PC-9 (cell line): ENCODE data around the gene OCSTAMP. TPM values are rescaled to one million over a fixed set of nuclear protein-coding genes. Genes with fewer than 3 reads are reported as not detected.

ENCODE experiments used
- BruUV-seq: library from RNA; stranded (reverse); fragments of 400-500 nt; replicated peaks from 2 replicates; lab custom pipeline; 2021; lab: Mats Ljungman, UMichigan
- CTCF ChIA-PET: fragments of 300-600 bp; sonication (Branson Sonifier 250); formaldehyde crosslinking; loops from one replicate; lab custom pipeline; 2022; ENCODE audit warnings: antibody characterized with exemption; lab: Charles Lee
- POLR2A ChIA-PET: fragments of 300-600 bp; sonication (Branson Sonifier 250); formaldehyde crosslinking; loops from one replicate; lab custom pipeline; 2022; ENCODE audit warnings: antibody characterized with exemption; ENCODE audit not compliant: unreplicated experiment; lab: Charles Lee
- DNase-seq, 2 experiments: peaks; one replicate each; pipeline versions ENCODE4 v3.0.0 to v3.0.0-alpha.2; 2015 to 2022; ENCODE audit warnings: mixed read lengths in 1 of 2
- H2AFZ ChIP-seq: fragments of 200-600 bp; sonication (generic); 2 replicates; pipeline ENCODE4 v1.8.1; 2017; ENCODE audit warnings: antibody characterized with exemption
- H3F3A ChIP-seq: fragments of 200-600 bp; sonication (generic); 2 replicates; pipeline ENCODE4 v1.8.1; 2017; ENCODE audit warnings: antibody characterized with exemption, mild to moderate bottlenecking, low read depth; ENCODE audit not compliant: insufficient read depth
- H3K27ac ChIP-seq: fragments of 200-600 bp; sonication (generic); 2 replicates; pipeline ENCODE4 v1.6.1; 2016; ENCODE audit warnings: mixed run types
- H3K27me3 ChIP-seq: fragments of 200-600 bp; sonication (generic); 2 replicates; pipeline ENCODE4 v1.6.1; 2016; ENCODE audit warnings: low read depth, mixed run types; ENCODE audit not compliant: insufficient read depth
- H3K36me3 ChIP-seq: fragments of 200-600 bp; sonication (generic); 2 replicates; pipeline ENCODE4 v1.6.1; 2016; ENCODE audit warnings: low read depth, mixed run types
- H3K4me1 ChIP-seq: fragments of 200-600 bp; sonication (generic); replicated peaks from 2 replicates; pipeline ENCODE4 v1.6.1; 2016; ENCODE audit warnings: mixed run types; ENCODE audit not compliant: insufficient read depth
- H3K4me2 ChIP-seq: fragments of 200-600 bp; sonication (generic); 2 replicates; pipeline ENCODE4 v1.6.1; 2017; ENCODE audit warnings: mixed run types
- H3K4me3 ChIP-seq: fragments of 200-600 bp; sonication (generic); 2 replicates; pipeline ENCODE4 v1.6.1; 2016; ENCODE audit warnings: mixed run types
- H3K79me2 ChIP-seq: fragments of 200-600 bp; sonication (generic); 2 replicates; pipeline ENCODE4 v1.6.1; 2017; ENCODE audit warnings: low read depth, mixed run types
- H3K9me2 ChIP-seq: fragments of 200-600 bp; sonication (generic); 2 replicates; pipeline ENCODE4 v1.8.1; 2017; ENCODE audit warnings: mild to moderate bottlenecking; ENCODE audit not compliant: insufficient read depth
- H3K9me3 ChIP-seq: fragments of 200-600 bp; sonication (generic); 2 replicates; pipeline ENCODE4 v1.8.1; 2016; ENCODE audit warnings: low read depth; ENCODE audit not compliant: insufficient read depth
- H4K20me1 ChIP-seq: fragments of 200-600 bp; sonication (generic); 2 replicates; pipeline ENCODE4 v1.8.1; 2017; ENCODE audit not compliant: insufficient read depth
- CTCF ChIP-seq: fragments of 200-600 bp; sonication (generic); conservative IDR thresholded peaks from 2 replicates; pipeline ENCODE4 v1.6.1; 2017; ENCODE audit warnings: mixed run types, antibody characterized with exemption, mild to moderate bottlenecking, moderate library complexity
- EZH2 ChIP-seq: fragments of 200-600 bp; sonication (generic); IDR thresholded peaks from 2 replicates; pipeline ENCODE4 v1.8.0; 2017; ENCODE audit warnings: antibody characterized with exemption, low read depth
- intact Hi-C: fragments of 100-400 bp; cut with micrococcal nuclease; formaldehyde crosslinking; loops from one replicate; pipeline ENCODE4 v1.10.0; 2022; ENCODE audit not compliant: unreplicated experiment
- total RNA-seq: library from RNA; stranded (reverse); gene quantifications from 2 replicates; pipeline ENCODE4 v1.2.3, GENCODE V29; 2021

OCSTAMP gene
- total RNA-seq, 1 experiment from 2014 or later: not detected

- Histone ChIP-seq H3F3A (no peaks in the 10 kb centered on the region), H3K79me2 (no peaks in the 10 kb centered on the region), H3K36me3 (no peaks in the 10 kb centered on the region), H3K27ac (no peak overlapping the region), H4K20me1 (no peaks in the 10 kb centered on the region), H3K9me3 (no peaks in the 10 kb centered on the region), H3K4me2 (no peak overlapping the region), H3K4me3 (no peak overlapping the region), H3K4me1 (no peaks in the 10 kb centered on the region), H3K9me2 (no peaks in the 10 kb centered on the region), H2AFZ (no peak overlapping the region), H3K27me3 (peaks cover 57% of the 10 kb centered on the region)
- TF ChIP-seq CTCF (no peak), EZH2 (no peak)
- intact Hi-C loops: no loop called here
- no TSS peak for BruUV-seq
- ChIA-PET CTCF (no interaction called here), POLR2A (no interaction called here)
- no peak for DNase-seq
Observed at GRCh38 chr20:46548688-46549087, 1.8 kb downstream of the OCSTAMP start.

GRCh38 chr20:46547995-46548394 lies 2.5 kb downstream of the OCSTAMP start:
- CTCF ChIA-PET: no interaction called here
- no peaks in the 10 kb centered on the region for H3K9me3 ChIP-seq
- intact Hi-C loops: no loop called here

GRCh38 chr20:46546936-46547335 lies 3.5 kb downstream of the OCSTAMP start:
- H3K27ac ChIP-seq: no peak overlapping the region
- no peaks in the 10 kb centered on the region for H3K79me2 ChIP-seq
- peaks cover 73% of the 10 kb centered on the region for H3K27me3 ChIP-seq
- DNase-seq: no peak
- no peaks in the 10 kb centered on the region for H4K20me1 ChIP-seq
- no peaks in the 10 kb centered on the region for H3F3A ChIP-seq
- no TSS peak for BruUV-seq
- no peaks in the 10 kb centered on the region for H3K9me2 ChIP-seq
- H3K4me3 ChIP-seq: no peak overlapping the region
- no peak overlapping the region for H2AFZ ChIP-seq
- ChIA-PET POLR2A (no interaction called here), CTCF (no interaction called here)
- H3K4me2 ChIP-seq: no peak overlapping the region
- no peak for TF ChIP-seq EZH2
- no peak for TF ChIP-seq CTCF
- intact Hi-C loops: no loop called here
- no peaks in the 10 kb centered on the region for H3K9me3 ChIP-seq
- H3K36me3 ChIP-seq: no peaks in the 10 kb centered on the region
- no peaks in the 10 kb centered on the region for H3K4me1 ChIP-seq

More at GRCh38 chr20:46547995-46548394, 2.5 kb downstream of the OCSTAMP start:
- no peak overlapping the region for H3K4me3 ChIP-seq
- POLR2A ChIA-PET: no interaction called here
- no peaks in the 10 kb centered on the region for H3K79me2 ChIP-seq
- no peak for TF ChIP-seq EZH2
- no peak for TF ChIP-seq CTCF
- no peak overlapping the region for H3K27ac ChIP-seq
- H3K4me1 ChIP-seq: no peaks in the 10 kb centered on the region
- no peak overlapping the region for H2AFZ ChIP-seq
- H3K9me2 ChIP-seq: no peaks in the 10 kb centered on the region
- H3F3A ChIP-seq: no peaks in the 10 kb centered on the region
- H3K27me3 ChIP-seq: peaks cover 62% of the 10 kb centered on the region
- no TSS peak for BruUV-seq
- H3K36me3 ChIP-seq: no peaks in the 10 kb centered on the region
- no peaks in the 10 kb centered on the region for H4K20me1 ChIP-seq
- no peak overlapping the region for H3K4me2 ChIP-seq
- no peak for DNase-seq
